H1 (cell line): ENCODE data around the gene C18orf63. TPM values are rescaled to one million over a fixed set of nuclear protein-coding genes. Genes with fewer than 3 reads are reported as not detected.

Experiments
- CTCF ChIA-PET: fragments of 300-600 bp; sonication (Branson Sonifier 250); formaldehyde crosslinking; loops from one replicate; lab custom pipeline; 2021; ENCODE audit not compliant: partially characterized antibody; lab: Charles Lee
- POLR2A ChIA-PET: fragments of 300-600 bp; sonication (Branson Sonifier 250); formaldehyde crosslinking; loops from one replicate; lab custom pipeline; 2021; ENCODE audit warnings: inconsistent platforms; ENCODE audit not compliant: partially characterized antibody; lab: Charles Lee
- DNase-seq, 2 experiments: peaks; one replicate each; pipeline versions ENCODE4 v3.0.0 to v3.0.0-alpha.2; 2010 to 2022; ENCODE audit warnings: low spot score in 2 of 2, low read depth in 1 of 2, mixed read lengths in 1 of 2
- FAIRE-seq: peaks from 2 replicates; lab custom pipeline; 2011; peaks lifted over from hg19 to GRCh38; lab: Jason Lieb, UNC
- H2AFZ ChIP-seq: 2 replicates; pipeline ENCODE4 v1.8.1; 2012; ENCODE audit warnings: low read length, inconsistent platforms
- H2AK5ac ChIP-seq: 2 replicates; pipeline ENCODE4 v1.6.1; 2013; ENCODE audit warnings: low read depth, low read length
- H2BK120ac ChIP-seq: replicated peaks from 2 replicates; pipeline ENCODE3; 2013; ENCODE audit warnings: low read depth, low read length, inconsistent platforms
- H2BK12ac ChIP-seq: 2 replicates; pipeline ENCODE4 v1.6.1; 2013; ENCODE audit warnings: low read depth, low read length
- H2BK15ac ChIP-seq: 2 replicates; pipeline ENCODE4 v1.6.1; 2013; ENCODE audit warnings: low read length
- H2BK20ac ChIP-seq: 2 replicates; pipeline ENCODE4 v1.6.1; 2013; ENCODE audit warnings: low read length
- H2BK5ac ChIP-seq: 2 replicates; pipeline ENCODE4 v1.6.1; 2013; ENCODE audit warnings: low read depth, low read length
- H3K14ac ChIP-seq: 2 replicates; pipeline ENCODE4 v1.6.1; 2013; ENCODE audit warnings: inconsistent platforms; ENCODE audit not compliant: insufficient read length
- H3K18ac ChIP-seq: 2 replicates; pipeline ENCODE4 v1.6.1; 2013; ENCODE audit warnings: low read length; ENCODE audit errors: extremely low read depth
- H3K23ac ChIP-seq: 2 replicates; pipeline ENCODE4 v1.6.1; 2013; ENCODE audit warnings: inconsistent platforms; ENCODE audit not compliant: insufficient read length
- H3K23me2 ChIP-seq: 2 replicates; pipeline ENCODE4 v1.6.1; 2013; ENCODE audit warnings: low read depth, low read length
- H3K27ac ChIP-seq: 2 replicates; pipeline ENCODE4 v1.6.1; 2011; ENCODE audit warnings: low read depth, low read length, inconsistent platforms
- H3K27me3 ChIP-seq, 4 experiments: replicated peaks in 1 of 4; 1 replicate in 1 of 4; 2 replicates in 3 of 4; pipeline versions ENCODE4 v1.6.1 to v1.8.1; 2011 to 2013; ENCODE audit warnings: low read length in 3 of 4, mild to moderate bottlenecking in 3 of 4, inconsistent platforms in 2 of 4, mixed read lengths in 2 of 4, moderate library complexity in 1 of 4; ENCODE audit not compliant: control insufficient read depth in 3 of 4, insufficient read depth in 3 of 4; ENCODE audit errors: extremely low read depth in 1 of 4
- H3K36me3 ChIP-seq, 4 experiments: 2 replicates each; pipeline versions ENCODE4 v1.6.1 to v1.8.1; 2011 to 2013; ENCODE audit warnings: mild to moderate bottlenecking in 4 of 4, low read length in 3 of 4, moderate library complexity in 2 of 4, control low read depth in 1 of 4, inconsistent platforms in 1 of 4; ENCODE audit not compliant: insufficient read depth in 4 of 4, control insufficient read depth in 2 of 4
- H3K4ac ChIP-seq: replicated peaks from 2 replicates; pipeline ENCODE3; 2013; ENCODE audit warnings: low read length, low read depth, mixed read lengths, inconsistent platforms; ENCODE audit not compliant: insufficient read length
- H3K4me1 ChIP-seq, 4 experiments: replicated peaks in 1 of 4; 1 replicate in 1 of 4; 2 replicates in 3 of 4; pipeline versions ENCODE4 v1.6.1 to v1.8.1; 2011 to 2013; ENCODE audit warnings: low read length in 3 of 4, inconsistent platforms in 2 of 4, mixed read lengths in 1 of 4; ENCODE audit not compliant: insufficient read depth in 4 of 4, control insufficient read depth in 3 of 4
- H3K4me2 ChIP-seq, 2 experiments: 2 replicates each; pipeline versions ENCODE4 v1.6.1 to v1.8.1; 2011 to 2013; ENCODE audit warnings: low read depth in 2 of 2, low read length in 2 of 2, control low read depth in 1 of 2, inconsistent platforms in 1 of 2, mild to moderate bottlenecking in 1 of 2; ENCODE audit not compliant: insufficient read depth in 1 of 2
- H3K4me3 ChIP-seq, 4 experiments: fragments of 200-600, 300-600 bp in 1 of 4; sonication (generic), shearing (Covaris generic), sonication (Bioruptor Twin) in 1 of 4; 2 replicates each; pipeline versions ENCODE4 v1.5.1 to v1.8.1; 2011 to 2016; ENCODE audit warnings: low read length in 4 of 4, low read depth in 3 of 4, control low read depth in 2 of 4, inconsistent platforms in 2 of 4, mild to moderate bottlenecking in 2 of 4, mixed read lengths in 1 of 4, moderate library complexity in 1 of 4; ENCODE audit not compliant: insufficient read depth in 2 of 4; ENCODE audit errors: extremely low read depth in 1 of 4
- H3K56ac ChIP-seq: replicated peaks from 2 replicates; pipeline ENCODE3; 2013; ENCODE audit warnings: low read depth, mild to moderate bottlenecking, mixed read lengths, low read length, inconsistent platforms; ENCODE audit not compliant: insufficient read length
- H3K79me1 ChIP-seq: 2 replicates; pipeline ENCODE4 v1.6.1; 2013; ENCODE audit warnings: low read depth, low read length, control low read depth
- H3K79me2 ChIP-seq, 2 experiments: 2 replicates each; pipeline versions ENCODE4 v1.6.1 to v1.8.1; 2012 to 2013; ENCODE audit warnings: low read length in 2 of 2, mild to moderate bottlenecking in 2 of 2, inconsistent platforms in 1 of 2; ENCODE audit not compliant: insufficient read depth in 2 of 2, control insufficient read depth in 1 of 2
- H3K9ac ChIP-seq, 4 experiments: replicated peaks in 1 of 4; 1 replicate in 1 of 4; 2 replicates in 3 of 4; pipeline versions ENCODE4 v1.6.1 to v1.8.1; 2011 to 2013; ENCODE audit warnings: low read depth in 3 of 4, low read length in 3 of 4, control low read depth in 2 of 4, mild to moderate bottlenecking in 2 of 4, moderate library complexity in 2 of 4, inconsistent platforms in 1 of 4; ENCODE audit errors: extremely low read depth in 1 of 4
- H3K9me3 ChIP-seq, 2 experiments: 2 replicates each; pipeline versions ENCODE4 v1.6.1 to v1.8.1; 2012 to 2013; ENCODE audit warnings: mild to moderate bottlenecking in 2 of 2, moderate library complexity in 2 of 2, control low read depth in 1 of 2, inconsistent platforms in 1 of 2, low read depth in 1 of 2, low read length in 1 of 2, mixed read lengths in 1 of 2; ENCODE audit not compliant: insufficient read depth in 2 of 2
- H4K20me1 ChIP-seq, 2 experiments: replicated peaks in 1 of 2; 2 replicates each; pipeline versions ENCODE3 to v1.8.1; 2011 to 2013; ENCODE audit warnings: inconsistent platforms in 2 of 2, low read length in 2 of 2, mild to moderate bottlenecking in 1 of 2; ENCODE audit not compliant: insufficient read depth in 2 of 2, control insufficient read depth in 1 of 2
- H4K5ac ChIP-seq: 2 replicates; pipeline ENCODE4 v1.6.1; 2013; ENCODE audit warnings: low read length, low read depth, mixed read lengths, inconsistent platforms; ENCODE audit not compliant: insufficient read length
- H4K8ac ChIP-seq: 2 replicates; pipeline ENCODE4 v1.8.0; 2013; ENCODE audit warnings: mild to moderate bottlenecking, moderate library complexity, low read length, inconsistent platforms; ENCODE audit not compliant: insufficient read depth; ENCODE audit errors: extremely low read depth
- H4K91ac ChIP-seq: replicated peaks from 2 replicates; pipeline ENCODE3; 2013; ENCODE audit warnings: low read length, mixed read lengths, inconsistent platforms; ENCODE audit not compliant: insufficient read length
- ATF2 ChIP-seq: IDR thresholded peaks from 2 replicates; pipeline ENCODE4 v1.6.1; 2012; ENCODE audit warnings: low read length, inconsistent platforms
- CTBP2 ChIP-seq: IDR thresholded peaks from 2 replicates; pipeline ENCODE4 v1.7.0; 2011; ENCODE audit warnings: borderline replicate concordance, mild to moderate bottlenecking, moderate library complexity, mixed read lengths, low read length; ENCODE audit not compliant: insufficient read depth, insufficient read length
- EZH2 ChIP-seq: fragments of 200-600 bp; sonication (generic); IDR thresholded peaks from 2 replicates; pipeline ENCODE4 v1.7.1; 2012; ENCODE audit warnings: low read depth, mild to moderate bottlenecking, moderate library complexity, low read length, inconsistent platforms; ENCODE audit not compliant: severe bottlenecking
- HDAC6 ChIP-seq: IDR thresholded peaks from one replicate; pipeline ENCODE4 v1.7.1; 2012; ENCODE audit warnings: low read depth, mild to moderate bottlenecking, inconsistent platforms, low read length, moderate library complexity
- MAFK ChIP-seq: IDR thresholded peaks from 2 replicates; pipeline ENCODE4 v1.6.1; 2012; ENCODE audit warnings: low read depth, mild to moderate bottlenecking, improper control_type of control experiment, low read length
- POU5F1 ChIP-seq: IDR thresholded peaks from 2 replicates; pipeline ENCODE4 v1.6.1; 2011; ENCODE audit warnings: low read depth, mild to moderate bottlenecking, low read length, moderate library complexity
- SUZ12 ChIP-seq: fragments of 200-600 bp; sonication (generic); IDR thresholded peaks from 2 replicates; pipeline ENCODE4 v1.6.1; 2012; ENCODE audit warnings: mild to moderate bottlenecking, inconsistent platforms, low read length, moderate library complexity, mixed read lengths
- TAF1 ChIP-seq: IDR thresholded peaks from 2 replicates; pipeline ENCODE4 v1.6.1; 2011; ENCODE audit warnings: mild to moderate bottlenecking, low read depth, low read length
- TCF12 ChIP-seq: IDR thresholded peaks from 2 replicates; pipeline ENCODE4 v1.6.1; 2011; ENCODE audit warnings: low read depth, mild to moderate bottlenecking, low read length
- USF2 ChIP-seq: IDR thresholded peaks from 2 replicates; pipeline ENCODE4 v1.6.1; 2011; ENCODE audit warnings: low read length, improper control_type of control experiment
- WGBS, 2 experiments: shearing (Covaris generic) in 1 of 2; methylation state at CpG; one replicate each; pipeline versions ENCODE4 v1.1.6 to v1.1.7; 2013 to 2015; ENCODE audit warnings: low lambda C conversion rate in 2 of 2, mixed read lengths in 2 of 2, inconsistent platforms in 1 of 2, low coverage in 1 of 2, missing lambda C conversion rate in 1 of 2; ENCODE audit not compliant: insufficient replicate concordance in 2 of 2, insufficient coverage in 1 of 2, insufficient read length in 1 of 2; ENCODE audit errors: extremely low coverage in 1 of 2, missing lambda C conversion rate in 1 of 2; 5-methylcytosine and 5-hydroxymethylcytosine counted together
- polyA plus RNA-seq, 7 experiments: library from polyadenylated mRNA; depleted of rRNA in 3 of 7; stranded (reverse) in 5 of 7; unstranded in 2 of 7; fragments of >200 nt in 5 of 7; fragments of 200-250 nt in 2 of 7; gene quantifications; 1 replicate in 5 of 7; 2 replicates in 1 of 7; 4 replicates in 1 of 7; pipeline versions ENCODE4 v1.2.1 to v1.2.3, GENCODE V29; 2011 to 2013; ENCODE audit warnings: missing spikeins in 2 of 7, mixed read lengths in 2 of 7
- total RNA-seq: library from RNA; stranded (reverse); fragmentation: NEBNext Ultra II Directional; extraction: Animal tissue kit (Norgen Biotek cat#: 25700); gene quantifications from 2 replicates; pipeline ENCODE4 v1.2.1, GENCODE V29; 2021

The C18orf63 gene
- total and polyA plus RNA-seq, 2 of the 8 experiments (the other 6 are each of a cell fraction or from before 2014, with no cell fraction given): not detected

- Histone ChIP-seq H2BK120ac (no peak overlapping the region), H3K27me3 (no peaks in the 10 kb centered on the region), H3K36me3 (no peaks in the 10 kb centered on the region), H3K79me2 (no peaks in the 10 kb centered on the region), H4K20me1 (no peaks in the 10 kb centered on the region), H2BK15ac (no peak overlapping the region), H3K56ac (no peak overlapping the region), H2BK20ac (no peak overlapping the region), H3K9ac (no peak overlapping the region), H3K4ac (no peak overlapping the region), H3K27ac (no peak overlapping the region), H3K23ac (no peak overlapping the region), H4K8ac (no peak overlapping the region), H4K5ac (no peak overlapping the region), H2AK5ac (no peak overlapping the region), H2BK12ac (no peak overlapping the region), H2BK5ac (no peak overlapping the region), H3K14ac (no peak overlapping the region), H3K4me1 (no peaks in the 10 kb centered on the region), H3K9me3 (no peaks in the 10 kb centered on the region), H2AFZ (no peak overlapping the region), H3K18ac (no peak overlapping the region), H4K91ac (no peak overlapping the region), H3K4me2 (no peak overlapping the region), H3K23me2 (no peaks in the 10 kb centered on the region), H3K4me3 (no peak overlapping the region), H3K79me1 (no peaks in the 10 kb centered on the region)
- TF ChIP-seq POU5F1 (no peak), HDAC6 (no peak), EZH2 (no peak), TCF12 (no peak), TAF1 (no peak), CTBP2 (no peak), ATF2 (no peak), SUZ12 (no peak), MAFK (no peak), USF2 (no peak)
- ChIA-PET POLR2A (no interaction called here), CTCF (interaction anchor here (0.6 to 9.5 kb wide), 5 partner anchors 37 to 203 kb away, joined by 3 to 98 read pairs (median 3); partner anchors contain the start of gene CNDP2)
- DNase-seq (no peak), FAIRE-seq (no peak)
- 92% methylated on average over 2 of the region's 2 CpGs; no CpG with 5 or more reads in 1 of the 2 experiments for WGBS, 2 experiments
Measured at GRCh38 chr18:74348581-74348980, 32.9 kb downstream of the C18orf63 start.
